Activated CD8-positive, alpha-beta memory T cell treated with anti-CD3 and anti-CD28 coated beads for 1 hour (primary cell): ENCODE measurements around the gene COL18A1.

ENCODE experiments used
- DNase-seq, 2 donors: peaks; one replicate each; pipeline ENCODE4 v3.0.0-alpha.2; 2020; ENCODE audit warnings: low read depth in 1 of 2; ENCODE audit errors: extremely low read depth in 1 of 2

The COL18A1 gene

GRCh38 chr21:45412491-45412890 lies 7.5 kb downstream of the COL18A1 start:
- DNase-seq: no peak

DNA sequence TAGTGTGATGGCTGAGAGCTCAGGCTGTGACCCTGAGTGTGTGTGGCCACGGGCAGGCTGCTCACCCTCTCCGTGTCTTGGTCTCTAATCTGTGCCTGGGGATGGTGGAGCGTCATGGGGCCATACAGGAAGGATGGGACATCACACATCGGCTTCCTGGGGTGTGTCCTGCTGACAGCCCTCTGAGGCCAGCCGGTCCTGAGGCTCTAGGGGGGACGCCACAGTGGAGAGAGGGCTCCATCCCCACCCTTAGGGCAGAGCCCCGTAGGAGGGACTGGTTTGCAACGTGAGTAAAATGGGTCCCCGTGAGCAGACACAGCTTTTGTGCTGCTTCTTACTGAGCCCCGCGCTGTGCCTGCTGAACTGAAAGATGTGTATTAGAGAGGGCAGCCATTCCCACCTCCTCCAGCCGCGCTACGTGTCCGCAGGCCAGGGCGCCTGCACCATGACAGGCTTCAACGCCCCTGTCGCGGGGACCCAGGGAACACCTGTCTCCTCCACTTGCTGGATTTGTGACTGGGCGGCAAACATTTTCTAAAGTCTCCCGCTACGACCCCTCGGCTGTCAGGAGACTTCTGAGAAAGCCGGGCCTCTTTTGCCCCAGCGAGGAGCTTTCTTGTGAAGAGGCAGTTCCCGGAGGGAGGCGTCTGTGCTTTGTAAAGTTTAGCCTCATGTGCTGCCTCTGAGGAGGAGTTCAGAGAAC lies 8.1 kb downstream of the COL18A1 start:
- DNase-seq: no peak

DNA sequence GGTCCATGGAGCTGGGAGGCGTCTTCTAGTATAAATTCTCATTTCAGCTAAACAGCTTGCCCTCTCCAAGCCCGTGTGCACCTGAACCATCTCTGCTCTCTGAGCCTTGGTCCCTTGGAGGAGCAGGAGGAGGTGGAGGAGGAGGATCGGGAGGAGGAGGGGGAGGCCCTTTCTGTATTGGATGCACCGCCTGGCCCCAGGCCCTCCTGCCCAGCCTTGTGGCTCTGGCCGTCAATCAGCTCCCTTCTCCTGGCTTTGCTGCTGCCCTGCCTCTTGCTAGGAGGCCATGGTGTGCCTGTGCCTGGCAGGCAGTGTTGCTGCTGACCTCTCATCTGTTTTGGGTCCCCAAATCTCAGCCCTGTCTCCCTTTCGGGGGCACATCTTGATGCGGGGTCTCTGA lies 9.0 kb downstream of the COL18A1 start:
- DNase-seq: no peak

DNA sequence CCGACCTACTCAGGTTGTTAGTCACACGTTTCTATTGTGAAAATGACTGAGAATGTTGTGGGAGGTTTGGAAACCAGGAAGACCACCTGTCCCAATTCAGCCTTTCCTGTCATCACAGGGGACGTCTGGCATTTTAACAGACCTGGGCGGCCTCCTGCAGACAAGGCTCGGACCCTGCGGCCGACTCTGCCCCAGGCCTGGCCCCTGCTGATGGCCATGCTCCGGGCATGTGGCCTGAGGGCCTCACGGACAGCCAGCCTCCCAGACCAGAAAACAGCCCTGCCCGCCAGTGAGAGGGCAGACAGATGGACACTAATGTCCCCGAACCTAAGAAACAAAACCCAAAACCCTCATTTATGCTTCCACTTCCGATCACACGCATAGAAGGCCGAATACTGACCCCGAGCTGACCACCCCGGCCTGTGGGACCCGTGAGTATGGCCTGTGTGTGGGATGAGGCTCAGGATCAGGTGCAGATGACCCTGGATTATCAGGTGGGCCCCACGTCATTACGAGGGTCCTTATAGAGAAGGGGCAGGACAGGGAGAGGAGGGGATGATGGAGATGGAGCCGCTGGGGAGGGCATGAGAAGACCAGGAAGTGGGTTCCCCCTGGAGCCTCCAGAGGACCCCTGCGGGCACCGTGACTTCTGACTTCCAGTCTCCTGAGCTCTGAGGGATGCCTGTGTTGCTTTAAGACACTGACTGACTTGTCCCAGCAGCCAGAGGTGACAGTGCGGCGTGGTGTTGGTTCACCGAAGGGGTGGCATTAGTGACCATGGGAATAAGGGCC lies 9.6 kb downstream of the COL18A1 start:
- DNase-seq: no peak

DNA sequence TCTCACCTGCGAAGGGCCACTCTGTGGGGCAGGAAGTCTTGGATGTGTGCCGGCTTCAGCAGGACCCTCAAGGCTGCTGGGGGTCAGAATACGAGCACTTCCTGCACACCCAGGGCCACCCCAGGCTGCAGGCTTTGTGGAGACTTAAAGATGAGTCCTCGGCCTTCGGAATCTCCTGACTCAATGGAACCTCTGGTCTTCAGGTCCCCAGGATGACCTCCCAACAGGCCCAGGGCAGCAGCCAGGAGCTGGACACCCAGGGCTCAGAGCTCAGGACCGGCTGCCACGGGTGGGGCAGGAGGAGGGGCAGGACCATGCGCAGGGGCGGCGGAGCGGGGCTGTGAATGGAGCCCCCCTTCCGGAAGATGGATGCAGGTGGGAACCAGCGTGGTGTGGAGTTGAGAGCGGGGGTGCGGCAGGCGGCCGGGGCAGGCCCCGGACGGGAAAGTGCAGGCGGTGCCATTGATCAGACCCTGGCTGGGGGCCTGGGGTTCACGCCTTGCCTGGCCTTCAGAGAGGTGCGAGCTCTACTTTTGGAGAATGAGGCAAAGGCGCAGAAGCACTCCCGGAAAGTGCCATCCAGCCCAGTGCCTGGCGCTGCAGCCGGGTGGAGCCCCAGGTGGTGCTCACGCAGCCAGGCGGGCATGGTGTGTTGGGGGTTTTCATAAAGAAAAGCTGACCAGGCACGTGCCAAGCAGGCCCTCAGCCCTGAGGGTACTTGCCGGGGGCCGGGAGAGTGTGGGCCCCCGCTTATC lies 10.4 kb downstream of the COL18A1 start:
- no peak for DNase-seq

DNA sequence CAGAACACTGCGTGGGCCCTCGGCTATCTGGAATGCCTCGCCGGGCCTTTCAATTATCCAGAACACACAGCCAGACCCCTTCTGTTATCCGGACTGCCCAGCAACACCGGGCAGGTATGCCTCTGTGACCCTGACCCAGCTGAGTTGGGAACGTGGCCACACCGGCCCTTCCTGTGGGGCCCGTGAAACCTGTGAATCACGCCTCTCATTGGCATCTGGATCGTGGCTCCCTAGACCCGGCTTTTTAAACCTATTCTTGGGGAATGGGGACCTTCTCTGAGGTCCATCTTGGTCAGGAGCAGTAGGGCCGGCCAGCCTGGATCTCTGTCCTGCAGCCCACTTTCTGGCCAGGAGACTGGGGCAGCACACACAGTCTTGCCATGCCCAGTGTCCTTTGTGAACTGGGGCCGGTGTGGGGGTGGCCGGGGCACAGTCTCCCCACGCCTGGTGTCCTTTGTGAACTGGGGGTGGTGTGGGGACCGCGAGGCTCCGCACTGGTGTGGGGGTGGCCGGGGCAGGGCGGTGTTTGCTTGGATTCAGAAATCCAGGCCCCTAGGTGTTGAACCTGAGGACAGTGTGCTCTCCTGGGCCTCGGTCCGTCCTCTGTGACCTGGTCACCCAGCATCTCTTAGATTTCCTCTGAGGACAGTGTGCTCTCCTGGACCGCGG lies 11.1 kb downstream of the COL18A1 start:
- DNase-seq: no peak

- no peak for DNase-seq
Observed at GRCh38 chr21:45416620-45417019, 11.7 kb downstream of the COL18A1 start.

DNA sequence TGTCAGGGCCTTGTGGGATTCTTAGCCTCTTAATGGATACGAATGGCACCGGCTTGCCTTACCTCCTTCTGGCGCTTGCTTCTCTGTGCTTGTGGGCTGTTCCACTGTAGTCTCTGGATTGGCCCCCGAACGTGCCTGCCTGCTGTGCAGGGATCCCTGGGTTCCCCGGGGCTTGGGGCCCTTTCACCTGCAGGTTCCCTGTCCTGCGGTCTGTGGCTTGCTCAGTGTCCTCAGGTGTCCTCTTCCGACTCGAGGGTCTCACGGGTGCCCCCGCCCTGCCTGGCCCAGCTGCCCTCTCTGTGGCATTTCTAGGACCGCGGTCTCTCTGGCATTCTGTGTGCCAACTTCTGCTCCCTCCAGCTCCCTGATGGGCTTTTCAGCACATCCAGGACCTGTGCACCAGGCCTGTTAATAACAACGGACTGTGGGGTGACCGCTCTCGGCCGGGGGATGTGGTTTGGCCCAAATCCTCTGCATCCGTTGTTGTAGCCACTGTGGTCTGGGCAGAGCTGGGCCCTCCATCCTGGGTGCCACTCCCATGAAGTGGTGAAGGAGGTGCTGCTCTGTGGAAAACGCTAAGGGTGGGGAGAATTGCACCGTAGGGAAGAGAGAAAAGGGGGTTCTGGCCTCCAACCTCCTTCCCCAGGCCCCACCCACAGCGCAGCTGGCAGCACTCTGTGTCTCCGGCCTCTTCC lies 12.4 kb downstream of the COL18A1 start:
- DNase-seq: no peak

GRCh38 chr21:45417951-45418300 lies 13.0 kb downstream of the COL18A1 start:
- no peak for DNase-seq

DNA sequence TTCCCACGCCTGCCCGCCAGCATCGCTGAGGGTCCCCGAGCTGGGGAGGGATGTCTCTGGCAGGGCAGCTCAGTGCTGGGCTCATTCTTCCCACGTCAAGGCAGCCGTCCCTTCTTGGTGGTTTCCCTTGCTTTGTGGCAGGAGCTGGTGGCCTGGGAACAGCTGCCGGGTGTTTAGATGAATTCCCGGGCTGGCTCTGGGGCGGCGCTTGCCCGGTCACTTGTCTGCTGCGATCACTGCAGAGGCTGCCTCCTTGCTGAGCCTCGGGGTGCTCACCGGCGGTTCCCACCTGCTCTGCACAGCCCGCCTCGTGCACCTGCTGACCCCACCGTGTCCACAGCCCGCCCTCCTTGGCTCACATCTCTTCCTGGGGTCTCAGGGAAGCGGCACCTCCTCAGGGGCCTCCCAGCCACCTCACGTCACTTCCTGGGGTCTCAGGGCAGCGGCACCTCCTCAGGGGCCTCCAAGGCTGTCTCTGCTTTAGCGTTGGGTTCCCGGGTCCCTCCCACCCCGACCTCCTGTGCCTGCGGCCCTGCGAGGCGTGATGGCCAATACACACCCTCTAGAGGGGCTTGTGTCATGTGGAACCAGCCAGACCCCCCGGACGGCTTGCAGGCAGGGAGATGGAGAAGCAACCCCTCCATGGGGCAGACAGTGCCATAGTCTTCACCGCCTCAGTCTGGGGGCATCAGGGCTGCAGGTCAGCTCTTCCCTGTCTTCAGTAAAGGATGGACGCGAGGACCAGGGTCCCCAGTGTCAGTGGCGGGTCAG lies 13.5 kb downstream of the COL18A1 start:
- DNase-seq: no peak

- no peak for DNase-seq
Observed at GRCh38 chr21:45419162-45419561, 14.2 kb downstream of the COL18A1 start.

- no peak for DNase-seq
Observed at GRCh38 chr21:45420061-45421041, 15.4 kb downstream of the COL18A1 start.

- no peak for DNase-seq
Observed at GRCh38 chr21:45421071-45421845, 16.3 kb downstream of the COL18A1 start.

DNA sequence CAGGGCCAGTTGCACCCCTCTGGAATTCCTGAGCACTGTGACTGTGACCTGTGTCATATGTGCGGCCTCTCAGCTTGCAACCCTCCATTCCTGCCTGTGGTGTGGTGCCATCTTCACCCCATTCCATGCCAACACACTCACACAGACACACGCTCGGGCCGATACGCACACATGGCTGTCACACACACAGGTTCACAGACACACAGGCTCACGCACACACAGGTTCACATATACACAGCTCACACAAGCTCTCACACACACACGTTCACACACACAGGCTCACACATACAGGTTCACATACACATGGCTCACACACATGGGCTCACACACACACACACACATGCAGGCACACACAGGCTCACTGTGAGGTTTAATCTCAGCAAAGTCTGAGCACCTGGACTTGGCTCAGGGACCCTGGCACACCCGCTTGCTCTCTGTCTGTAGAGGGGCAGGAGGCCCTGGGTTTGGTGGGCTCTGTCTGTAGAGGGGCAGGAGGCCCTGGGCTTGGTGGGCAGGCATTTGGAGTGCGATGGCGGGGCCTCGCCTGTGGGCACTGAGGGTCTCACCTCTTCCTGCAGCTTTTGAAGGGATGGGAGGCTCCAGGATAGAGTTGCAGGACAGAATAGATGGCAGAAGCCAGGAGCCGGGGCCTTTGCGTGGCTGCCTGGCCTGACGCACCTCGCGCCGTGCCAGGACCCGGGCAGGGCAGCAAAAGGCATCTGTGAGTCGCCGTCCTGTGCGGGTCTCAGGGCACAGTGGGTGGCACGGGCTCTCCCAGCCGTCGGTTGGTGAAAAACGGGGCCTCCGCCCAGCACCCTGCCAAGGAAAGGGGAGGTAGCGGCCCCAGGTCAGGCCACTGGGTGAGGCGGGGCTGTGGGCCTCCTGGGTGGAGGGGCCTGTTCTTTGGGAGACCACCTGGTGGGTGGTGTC lies 17.1 kb downstream of the COL18A1 start:
- no peak for DNase-seq

- no peak for DNase-seq
Observed at GRCh38 chr21:45423201-45423955, 18.4 kb downstream of the COL18A1 start.
